AG04449 (cell line): ENCODE results near the gene RNASE9.

Experiments
- CTCF ChIA-PET: fragments of 350-600 bp; formaldehyde crosslinking; extraction: SDS; loops from one replicate; lab custom pipeline; 2021; ENCODE audit warnings: antibody characterized with exemption; lab: Yijun Ruan, JAX
- POLR2A ChIA-PET: fragments of 400-600, 350-600 bp; formaldehyde crosslinking; extraction: SDS; loops from one replicate; lab custom pipeline; 2020; ENCODE audit warnings: antibody characterized with exemption, inconsistent platforms; lab: Yijun Ruan, JAX
- DNase-seq: peaks from one replicate; pipeline ENCODE4 v3.0.0-alpha.2; 2010; ENCODE audit warnings: low read depth, low spot score
- H3K4me3 ChIP-seq: 2 replicates; pipeline ENCODE4 v1.5.1; 2011; ENCODE audit warnings: low read depth, mild to moderate bottlenecking, control low read depth, low read length
- CTCF ChIP-seq: IDR thresholded peaks from one replicate; pipeline ENCODE4 v1.5.1; 2011; ENCODE audit warnings: mild to moderate bottlenecking, moderate library complexity, low read length, control low read depth, inconsistent platforms; ENCODE audit not compliant: insufficient read depth; ENCODE audit errors: missing control alignments

RNASE9 gene

GRCh38 chr14:20556500-20557211 is 4.2 kb downstream of the RNASE9 start:
- no peak for TF ChIP-seq CTCF
- H3K4me3 ChIP-seq = no peak overlapping the region
- CTCF ChIA-PET = no interaction called here
- POLR2A ChIA-PET = no interaction called here
- DNase-seq = no peak

GRCh38 chr14:20555845-20556244 is 5.0 kb downstream of the RNASE9 start:
- CTCF ChIA-PET = no interaction called here
- no peak for TF ChIP-seq CTCF
- no peak overlapping the region for H3K4me3 ChIP-seq
- DNase-seq = no peak
- POLR2A ChIA-PET = no interaction called here

- DNase-seq = no peak
- TF ChIP-seq CTCF = no peak
- CTCF ChIA-PET = no interaction called here
- no peak overlapping the region for H3K4me3 ChIP-seq
- POLR2A ChIA-PET = no interaction called here
Measured at GRCh38 chr14:20553024-20553423, 7.8 kb downstream of the RNASE9 start.

- CTCF ChIA-PET = interaction anchor here (0.6 to 1.5 kb wide), 2 partner anchors 21 to 36 kb away, joined by 3 to 5 read pairs; no protein-coding TSS in a partner anchor
- POLR2A ChIA-PET = no interaction called here
- TF ChIP-seq CTCF = no peak
- no peak overlapping the region for H3K4me3 ChIP-seq
- no peak for DNase-seq
Measured at GRCh38 chr14:20551606-20552005, 9.2 kb downstream of the RNASE9 start.

- POLR2A ChIA-PET = no interaction called here
- TF ChIP-seq CTCF = no peak
- CTCF ChIA-PET = interaction anchor here (0.6 to 1.5 kb wide), 2 partner anchors 20 to 35 kb away, joined by 3 to 5 read pairs; no protein-coding TSS in a partner anchor
- H3K4me3 ChIP-seq = no peak overlapping the region
- DNase-seq = no peak
Measured at GRCh38 chr14:20550926-20551325, 9.9 kb downstream of the RNASE9 start.

- no peak overlapping the region for H3K4me3 ChIP-seq
- POLR2A ChIA-PET = no interaction called here
- CTCF ChIA-PET = no interaction called here
- TF ChIP-seq CTCF = no peak
- DNase-seq = no peak
Measured at GRCh38 chr14:20548414-20549158, 12.3 kb downstream of the RNASE9 start.
